Fibroblast of pulmonary artery (primary cell): Measurements from ENCODE around the gene BAG1.

ENCODE experiments used
- DNase-seq: peaks from one replicate; pipeline ENCODE4 v3.0.0-alpha.2; 2010; ENCODE audit warnings: low read depth
- H3K4me3 ChIP-seq: replicated peaks from 2 replicates; pipeline ENCODE4 v1.5.1; 2011; ENCODE audit warnings: low read depth, mild to moderate bottlenecking, control low read depth, low read length, moderate library complexity
- CTCF ChIP-seq: IDR thresholded peaks from 2 replicates; pipeline ENCODE4 v1.5.1; 2011; ENCODE audit warnings: mild to moderate bottlenecking, control low read depth, low read length, inconsistent platforms; ENCODE audit errors: missing control alignments

The BAG1 gene

GRCh38 chr9:33264473-33265177 is at the start of gene BAG1, which contains the start of gene CHMP5:
BAG1 (minus strand) TSS chr9:33264708.
CHMP5 (plus strand) TSS chr9:33265049; CDS start chr9:33265079, 30 bp downstream.
- H3K4me3 ChIP-seq: peak within 1 kb of the TSS; percentile 96
- peak; percentile 99 for DNase-seq
- TF ChIP-seq CTCF: peak; percentile 36

GRCh38 chr9:33311953-33312352 is 47.4 kb upstream of the BAG1 start:
- no peak for DNase-seq
- no peak overlapping the region for H3K4me3 ChIP-seq
- no peak for TF ChIP-seq CTCF

GRCh38 chr9:33310748-33311147 is 46.2 kb upstream of the BAG1 start:
- H3K4me3 ChIP-seq: no peak overlapping the region
- TF ChIP-seq CTCF: no peak
- DNase-seq: no peak

GRCh38 chr9:33309903-33310302 is 45.4 kb upstream of the BAG1 start:
- no peak for TF ChIP-seq CTCF
- H3K4me3 ChIP-seq: no peak overlapping the region
- no peak for DNase-seq

- TF ChIP-seq CTCF: no peak
- no peak for DNase-seq
These were observed 42.6 kb upstream of the BAG1 start for GRCh38 chr9:33307067-33307466.

GRCh38 chr9:33306037-33306436 is 41.5 kb upstream of the BAG1 start:
- no peak overlapping the region for H3K4me3 ChIP-seq
- no peak for DNase-seq
- TF ChIP-seq CTCF: no peak

More at GRCh38 chr9:33307067-33307466, 42.6 kb upstream of the BAG1 start:
- H3K4me3 ChIP-seq: no peak overlapping the region

- H3K4me3 ChIP-seq: no peak overlapping the region
- TF ChIP-seq CTCF: no peak
- no peak for DNase-seq
These were observed 39.9 kb upstream of the BAG1 start for GRCh38 chr9:33304362-33304761.
